H1 (cell line): ENCODE data around the gene VAPB.

Experiments
- CREB1 ChIP-seq: IDR thresholded peaks from 2 replicates; pipeline ENCODE4 v1.6.1; 2012; ENCODE audit warnings: inconsistent platforms
- FOSL1 ChIP-seq: IDR thresholded peaks from 2 replicates; pipeline ENCODE4 v1.6.1; 2011; ENCODE audit warnings: mild to moderate bottlenecking, low read depth, low read length, moderate library complexity; ENCODE audit not compliant: insufficient read depth
- HDAC6 ChIP-seq: IDR thresholded peaks from one replicate; pipeline ENCODE4 v1.7.1; 2012; ENCODE audit warnings: low read depth, mild to moderate bottlenecking, inconsistent platforms, low read length, moderate library complexity
- SRF ChIP-seq: IDR thresholded peaks from 2 replicates; pipeline ENCODE4 v1.6.1; 2011; ENCODE audit warnings: mild to moderate bottlenecking, low read depth, low read length, moderate library complexity

GRCh38 chr20:58362206-58362516 is 26.9 kb upstream of the VAPB start:
- no peak for TF ChIP-seq CREB1
- no peak for TF ChIP-seq SRF
- no peak for TF ChIP-seq FOSL1
- TF ChIP-seq HDAC6: no peak
